Measurements from ENCODE around the gene TRABD.

DNA sequence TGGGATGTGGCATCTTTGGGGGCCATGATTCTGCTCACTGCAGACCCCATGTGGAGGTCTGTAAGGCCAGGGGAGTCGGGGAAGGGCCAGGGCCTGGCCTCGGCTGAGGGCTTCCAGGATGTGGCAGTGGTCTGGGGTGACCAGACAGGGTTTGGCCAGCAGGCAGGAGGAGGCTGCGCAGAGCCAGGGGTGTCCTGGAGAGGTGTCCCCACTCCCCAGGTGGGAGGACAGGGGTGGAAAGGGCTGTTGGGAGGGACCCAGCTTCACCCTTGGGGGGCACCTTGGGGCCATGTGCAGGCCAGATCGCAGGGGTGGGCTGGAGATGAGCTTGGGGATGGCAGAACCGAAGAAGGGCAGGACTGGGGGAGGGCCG is 11.7 kb upstream of the TRABD start:
- no peak for TF ChIP-seq CTCF (IDR thresholded peaks at IDR 0.05; ENCODE audit: borderline replicate concordance, extremely low read depth, low read length, poor library complexity, severe bottlenecking)
- no peak for TF ChIP-seq EZH2 (IDR thresholded peaks at IDR 0.05; ENCODE audit: borderline replicate concordance, low read depth, low read length, severe bottlenecking)
